Loucy (cell line): ENCODE measurements around the gene BRD8.
"Not testable (repeated sequence)": the region's sequence is repeated elsewhere in the genome, so short reads cannot be mapped to it uniquely, and the experiment has no call there.

ENCODE experiments used
- H2AFZ ChIP-seq: fragments of 200-600 bp; sonication (generic); 2 replicates; pipeline ENCODE4 v1.6.0; 2016; ENCODE audit warnings: antibody characterized with exemption, mild to moderate bottlenecking, low read length, moderate library complexity
- H3F3A ChIP-seq: fragments of 200-600 bp; 2 replicates; pipeline ENCODE4 v1.6.0; 2016; ENCODE audit warnings: antibody characterized with exemption, low read depth, mild to moderate bottlenecking
- H3K27me3 ChIP-seq: fragments of 200-600 bp; sonication (generic); 2 replicates; pipeline ENCODE4 v1.6.1; 2014; ENCODE audit warnings: low read length, mild to moderate bottlenecking; ENCODE audit not compliant: insufficient read depth, poor library complexity, severe bottlenecking
- H3K36me3 ChIP-seq: fragments of 200-600 bp; sonication (generic); 2 replicates; pipeline ENCODE4 v1.6.1; 2016; ENCODE audit warnings: low read length; ENCODE audit not compliant: insufficient read depth
- H3K4me1 ChIP-seq: fragments of 200-600 bp; sonication (generic); 2 replicates; pipeline ENCODE4 v1.5.1; 2014; ENCODE audit warnings: low read length, mild to moderate bottlenecking; ENCODE audit not compliant: insufficient read depth, poor library complexity, severe bottlenecking
- H3K4me2 ChIP-seq: fragments of 200-600 bp; sonication (generic); 2 replicates; pipeline ENCODE4 v1.6.0; 2014; ENCODE audit warnings: antibody characterized with exemption, low read length, low read depth, mild to moderate bottlenecking; ENCODE audit not compliant: poor library complexity, severe bottlenecking
- H3K4me3 ChIP-seq: fragments of 200-600 bp; sonication (generic); 2 replicates; pipeline ENCODE4 v1.5.1; 2014; ENCODE audit warnings: low read length, mild to moderate bottlenecking, mixed read lengths; ENCODE audit not compliant: poor library complexity, severe bottlenecking
- H3K79me2 ChIP-seq: fragments of 200-600 bp; sonication (generic); 2 replicates; pipeline ENCODE4 v1.6.1; 2014; ENCODE audit warnings: low read length; ENCODE audit not compliant: insufficient read depth
- H3K9ac ChIP-seq: fragments of 200-600 bp; sonication (generic); 2 replicates; pipeline ENCODE4 v1.6.0; 2014; ENCODE audit warnings: mild to moderate bottlenecking, low read depth, low read length, moderate library complexity; ENCODE audit not compliant: poor library complexity, severe bottlenecking
- H3K9me2 ChIP-seq: fragments of 200-600 bp; sonication (generic); replicated peaks from 2 replicates; pipeline ENCODE4 v1.6.1; 2016; ENCODE audit warnings: low read depth, low read length, mixed read lengths
- H3K9me3 ChIP-seq: fragments of 200-600 bp; sonication (generic); 2 replicates; pipeline ENCODE4 v1.6.1; 2014; ENCODE audit warnings: mild to moderate bottlenecking, antibody characterized with exemption, low read length, low read depth; ENCODE audit not compliant: insufficient read depth
- H4K20me1 ChIP-seq: fragments of 200-600 bp; sonication (generic); 2 replicates; pipeline ENCODE4 v1.6.0; 2014; ENCODE audit warnings: antibody characterized with exemption, low read length, mild to moderate bottlenecking; ENCODE audit not compliant: insufficient read depth, poor library complexity, severe bottlenecking
- CTCF ChIP-seq: fragments of 200-600 bp; sonication (generic); conservative IDR thresholded peaks from 2 replicates; pipeline ENCODE4 v1.5.1; 2014; ENCODE audit warnings: mild to moderate bottlenecking, antibody characterized with exemption, low read length
- EZH2phosphoT487 ChIP-seq: fragments of 200-600 bp; IDR thresholded peaks from 2 replicates; pipeline ENCODE4 v1.6.1; 2018; ENCODE audit warnings: antibody characterized with exemption, mild to moderate bottlenecking, moderate library complexity, borderline replicate concordance

The BRD8 gene

GRCh38 chr5:138212828-138213160 lies 34.4 kb upstream of the BRD8 start:
- TF ChIP-seq CTCF (no peak), EZH2phosphoT487 (no peak)
- peak overlapping the region; percentile 76 for H3K4me2 ChIP-seq
- H4K20me1 ChIP-seq, result peaks cover 8% of the 10 kb centered on the region
- H3K9ac ChIP-seq, result peak overlapping the region; percentile 87
- H3K79me2 ChIP-seq, result peaks cover 51% of the 10 kb centered on the region
- peaks cover 12% of the 10 kb centered on the region for H3K4me1 ChIP-seq
- no peaks in the 10 kb centered on the region for H3F3A ChIP-seq
- H3K9me2 ChIP-seq, result no peaks in the 10 kb centered on the region
- H3K27me3 ChIP-seq, result no peaks in the 10 kb centered on the region
- peak overlapping the region; percentile 85 for H2AFZ ChIP-seq
- peak overlapping the region; percentile 90 for H3K4me3 ChIP-seq
- no peaks in the 10 kb centered on the region for H3K36me3 ChIP-seq
- H3K9me3 ChIP-seq, result no peaks in the 10 kb centered on the region

DNA sequence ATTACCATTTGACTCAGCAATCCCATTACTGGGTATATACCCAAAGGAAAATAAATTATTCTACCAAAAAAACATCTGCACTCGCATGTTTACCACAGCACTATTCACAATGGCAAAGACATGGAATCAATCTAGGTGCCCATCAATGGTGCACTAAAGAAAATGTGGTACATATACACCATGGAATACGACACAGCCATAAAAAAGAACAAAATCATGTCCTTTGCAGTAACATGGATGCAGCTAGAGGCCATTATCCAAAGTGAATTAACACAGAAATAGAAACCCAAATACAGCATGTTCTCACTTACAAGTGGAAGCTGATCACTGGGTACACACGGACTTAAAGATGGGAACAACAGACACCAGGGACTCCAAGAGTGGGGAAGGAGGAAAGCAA lies 32.6 kb upstream of the BRD8 start:
- Histone ChIP-seq H3K4me1 (peaks cover 12% of the 10 kb centered on the region), H3K9me2 (no peaks in the 10 kb centered on the region), H3K9ac (no peak overlapping the region), H3K9me3 (no peaks in the 10 kb centered on the region), H3K36me3 (peaks cover 6% of the 10 kb centered on the region; the same call in 1 of the 2 replicates), H3K27me3 (no peaks in the 10 kb centered on the region), H2AFZ (no peak overlapping the region), H4K20me1 (peaks cover 8% of the 10 kb centered on the region), H3K4me3 (peak overlapping the region; percentile 90), H3F3A (no peaks in the 10 kb centered on the region), H3K4me2 (peak overlapping the region; percentile 76), H3K79me2 (peaks cover 60% of the 10 kb centered on the region)
- TF ChIP-seq EZH2phosphoT487, result no peak
- no peak for TF ChIP-seq CTCF

- not testable (repeated sequence) for H3K4me1 ChIP-seq, H3K4me2 ChIP-seq, H4K20me1 ChIP-seq, H3K9me3 ChIP-seq, H3K9ac ChIP-seq, H3K27me3 ChIP-seq, H3K9me2 ChIP-seq, H3F3A ChIP-seq, H3K4me3 ChIP-seq, H2AFZ ChIP-seq, H3K79me2 ChIP-seq
- peaks cover 67% of the 10 kb centered on the region for H3K36me3 ChIP-seq
These were observed 15.4 kb upstream of the BRD8 start for GRCh38 chr5:138193859-138194258.

GRCh38 chr5:138192826-138193225 lies 14.4 kb upstream of the BRD8 start:
- Histone ChIP-seq H3K4me3 (no peak overlapping the region), H3K9ac (no peak overlapping the region), H3K9me2 (no peaks in the 10 kb centered on the region), H3F3A (no peaks in the 10 kb centered on the region), H3K36me3 (peaks cover 67% of the 10 kb centered on the region), H3K4me1 (no peaks in the 10 kb centered on the region), H3K27me3 (no peaks in the 10 kb centered on the region), H4K20me1 (no peaks in the 10 kb centered on the region), H2AFZ (no peak overlapping the region), H3K4me2 (no peak overlapping the region), H3K79me2 (no peaks in the 10 kb centered on the region), H3K9me3 (no peaks in the 10 kb centered on the region)
- TF ChIP-seq CTCF (no peak), EZH2phosphoT487 (no peak)
